Mucosa of descending colon (tissue), 3 donors: ENCODE measurements around the gene AATK. TPM values are rescaled to one million over a fixed set of nuclear protein-coding genes. Genes with fewer than 3 reads are reported as not detected.
A peak's percentile ranks its signal among the peaks of the same experiment; 100 is the strongest.

Source experiments
- ATAC-seq: fragments of 200-7000 bp; cut with Tn5 transposase; one replicate; pipeline ENCODE4 v1.9.1; 2020; ENCODE audit warnings: mild to moderate bottlenecking, moderate library complexity
- DNase-seq, 3 donors: peaks; one replicate each; pipeline ENCODE4 v3.0.0-alpha.2; 2020
- H3K36me3 ChIP-seq: fragments of 200-600 bp; one replicate; pipeline ENCODE4 v1.8.0; 2021; ENCODE audit warnings: low read depth, mild to moderate bottlenecking
- H3K4me1 ChIP-seq: fragments of 200-600 bp; one replicate; pipeline ENCODE4 v1.8.0; 2021; ENCODE audit warnings: low read depth, mild to moderate bottlenecking
- H3K4me3 ChIP-seq: fragments of 200-600 bp; one replicate; pipeline ENCODE4 v1.8.0; 2021; ENCODE audit warnings: mild to moderate bottlenecking
- H3K9me3 ChIP-seq: fragments of 200-600 bp; one replicate; pipeline ENCODE4 v1.8.0; 2021; ENCODE audit warnings: mild to moderate bottlenecking
- intact Hi-C, 2 donors: fragments of 100-400 bp; cut with DNase I in 1 of 2; cut with micrococcal nuclease in 1 of 2; formaldehyde crosslinking; loops; one replicate each; pipeline versions ENCODE4 v1.11.0 to v1.11.1; 2022; cut with DNase I, micrococcal nuclease
- total RNA-seq, 3 donors: library from RNA; stranded (reverse); fragmentation: NEBNext Ultra II Directional in 2 of 3; extraction: Animal tissue kit (Norgen Biotek cat#: 25700) in 2 of 3; gene quantifications; one replicate each; pipeline versions ENCODE4 v1.2.1 to v1.2.4, GENCODE V29; 2021 to 2023
- TF ChIP-seq, protein P1 (sequence below): fragments of 200-600 bp; IDR thresholded peaks from one replicate; pipeline ENCODE4 v1.8.0; 2022; ENCODE audit warnings: antibody characterized with exemption, mild to moderate bottlenecking
- donor health status: DM: no; HTN: no; CAD: no; lungs with moderate emphysema.
- donor health status: DM: no; HTN: no; CAD: no.
- donor health status: DM: no; HTN: yes; CAD: no.

The AATK gene
- total RNA-seq, 3 donors from 2014 or later = 9.9 to 23.8 (median 15.6) TPM

DNA sequence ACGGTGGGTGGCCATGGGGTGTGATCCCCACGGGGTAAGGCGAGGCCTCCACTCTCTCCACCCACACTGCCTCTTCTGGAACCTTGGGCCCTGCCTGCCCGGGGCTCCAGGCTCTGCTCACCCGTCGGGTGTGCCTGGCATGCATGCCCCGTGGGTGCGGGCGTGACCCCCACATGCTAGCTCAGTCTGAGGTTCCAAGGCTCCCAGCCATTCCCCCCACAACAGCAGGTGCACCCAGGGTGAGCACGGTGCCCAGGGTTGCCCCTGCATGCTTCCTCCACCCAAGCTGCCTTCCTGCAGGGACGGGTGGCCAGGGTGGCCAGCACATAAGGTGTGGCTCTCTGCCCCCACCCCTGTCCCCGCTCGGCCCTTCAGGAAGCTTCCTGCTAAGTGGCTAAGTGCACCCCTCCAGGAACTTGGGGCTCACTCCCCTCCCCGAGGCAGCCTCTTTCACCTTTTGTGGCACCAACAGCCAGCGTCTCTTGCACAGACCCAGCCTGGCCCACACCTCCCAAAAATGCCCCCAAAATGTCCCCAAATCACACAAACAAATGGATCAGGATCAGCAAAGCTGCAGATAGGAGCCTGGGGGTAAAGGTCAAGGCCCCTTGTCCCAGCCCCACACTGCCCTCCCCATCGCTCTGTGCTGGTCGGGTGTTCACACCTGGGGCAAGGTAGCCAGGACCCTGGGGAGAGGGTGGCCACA lies 22.2 kb downstream of the AATK start:
- TF ChIP-seq, protein P1, sequence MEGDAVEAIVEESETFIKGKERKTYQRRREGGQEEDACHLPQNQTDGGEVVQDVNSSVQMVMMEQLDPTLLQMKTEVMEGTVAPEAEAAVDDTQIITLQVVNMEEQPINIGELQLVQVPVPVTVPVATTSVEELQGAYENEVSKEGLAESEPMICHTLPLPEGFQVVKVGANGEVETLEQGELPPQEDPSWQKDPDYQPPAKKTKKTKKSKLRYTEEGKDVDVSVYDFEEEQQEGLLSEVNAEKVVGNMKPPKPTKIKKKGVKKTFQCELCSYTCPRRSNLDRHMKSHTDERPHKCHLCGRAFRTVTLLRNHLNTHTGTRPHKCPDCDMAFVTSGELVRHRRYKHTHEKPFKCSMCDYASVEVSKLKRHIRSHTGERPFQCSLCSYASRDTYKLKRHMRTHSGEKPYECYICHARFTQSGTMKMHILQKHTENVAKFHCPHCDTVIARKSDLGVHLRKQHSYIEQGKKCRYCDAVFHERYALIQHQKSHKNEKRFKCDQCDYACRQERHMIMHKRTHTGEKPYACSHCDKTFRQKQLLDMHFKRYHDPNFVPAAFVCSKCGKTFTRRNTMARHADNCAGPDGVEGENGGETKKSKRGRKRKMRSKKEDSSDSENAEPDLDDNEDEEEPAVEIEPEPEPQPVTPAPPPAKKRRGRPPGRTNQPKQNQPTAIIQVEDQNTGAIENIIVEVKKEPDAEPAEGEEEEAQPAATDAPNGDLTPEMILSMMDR = no peak
- Histone ChIP-seq H3K9me3 (no peaks in the 10 kb centered on the region), H3K36me3 (no peaks in the 10 kb centered on the region), H3K4me3 (no peak overlapping the region), H3K4me1 (no peaks in the 10 kb centered on the region)
- no peak for ATAC-seq
- DNase-seq = no peak
- intact Hi-C loops = no loop called here

DNA sequence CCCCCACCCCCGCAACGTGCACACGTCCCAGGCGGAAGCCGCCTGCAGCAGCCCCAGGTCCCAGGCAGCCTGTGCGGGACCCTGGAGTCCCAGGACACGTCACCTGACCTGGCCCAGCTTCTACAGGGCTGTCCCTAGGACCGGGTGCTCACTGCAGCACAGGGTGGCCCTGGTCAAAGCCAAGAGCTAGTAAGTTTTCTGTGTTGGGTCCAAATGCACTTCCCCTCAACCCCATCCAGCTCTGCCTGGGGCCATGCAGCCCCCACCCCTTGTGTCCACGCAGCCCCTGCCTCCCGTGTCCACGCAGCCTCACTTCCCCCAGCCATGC lies 22.9 kb downstream of the AATK start:
- Histone ChIP-seq H3K9me3 (no peaks in the 10 kb centered on the region), H3K36me3 (no peaks in the 10 kb centered on the region), H3K4me3 (no peak overlapping the region), H3K4me1 (no peaks in the 10 kb centered on the region)
- DNase-seq = no peak
- TF ChIP-seq, protein P1 = no peak
- peak; percentile 19 for ATAC-seq
- intact Hi-C loops = no loop called here

DNA sequence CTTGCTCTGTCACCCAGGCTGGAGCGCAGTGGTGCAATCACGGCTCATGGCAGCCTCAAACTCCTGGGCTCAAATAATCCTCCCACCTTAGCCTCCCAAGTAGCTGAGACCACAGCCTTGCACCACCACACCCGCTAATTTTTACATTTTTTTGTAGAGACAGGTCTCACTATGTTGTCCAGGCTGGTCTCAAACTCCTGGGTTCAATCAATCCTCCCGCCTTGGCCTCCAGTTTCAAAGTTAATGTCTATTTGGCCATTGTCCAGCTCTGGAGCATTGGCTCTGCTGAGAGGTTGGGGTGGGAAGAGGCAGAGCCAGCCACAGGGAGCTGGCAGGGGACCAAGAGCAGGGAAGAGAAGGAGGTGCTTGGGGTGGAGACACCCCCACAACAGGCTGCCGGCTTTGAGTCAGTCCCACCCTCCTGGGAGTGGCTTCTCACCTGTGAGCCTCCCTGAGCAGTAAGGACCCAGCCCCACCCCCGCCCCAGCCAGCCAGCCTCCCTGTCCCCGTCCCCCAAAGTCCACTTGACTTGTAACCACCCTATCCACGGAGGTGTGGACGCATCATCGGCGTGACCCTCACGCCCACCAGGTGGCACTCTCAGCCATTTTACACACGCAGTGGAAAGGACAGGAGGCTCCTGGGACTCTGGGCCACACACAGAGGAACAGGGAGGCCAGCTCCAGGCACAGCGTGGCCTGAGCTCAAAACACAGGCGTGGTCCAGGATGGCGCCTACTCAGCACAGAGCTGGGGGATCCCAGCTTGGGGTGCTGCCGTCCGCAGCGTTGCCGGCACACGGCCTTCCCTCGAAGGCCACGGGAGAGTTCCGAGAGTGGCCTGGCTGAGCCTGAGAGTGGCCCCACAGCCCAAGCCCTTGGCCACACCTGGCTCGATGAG lies 23.5 kb downstream of the AATK start:
- no peak overlapping the region for H3K4me3 ChIP-seq
- no peaks in the 10 kb centered on the region for H3K4me1 ChIP-seq
- ATAC-seq (peak; percentile 91), DNase-seq (peak in 2 of 3 donors; percentile 85 to 90)
- intact Hi-C loops = no loop called here
- TF ChIP-seq, protein P1 = peak; percentile 34
- no peaks in the 10 kb centered on the region for H3K9me3 ChIP-seq
- H3K36me3 ChIP-seq = no peaks in the 10 kb centered on the region

DNA sequence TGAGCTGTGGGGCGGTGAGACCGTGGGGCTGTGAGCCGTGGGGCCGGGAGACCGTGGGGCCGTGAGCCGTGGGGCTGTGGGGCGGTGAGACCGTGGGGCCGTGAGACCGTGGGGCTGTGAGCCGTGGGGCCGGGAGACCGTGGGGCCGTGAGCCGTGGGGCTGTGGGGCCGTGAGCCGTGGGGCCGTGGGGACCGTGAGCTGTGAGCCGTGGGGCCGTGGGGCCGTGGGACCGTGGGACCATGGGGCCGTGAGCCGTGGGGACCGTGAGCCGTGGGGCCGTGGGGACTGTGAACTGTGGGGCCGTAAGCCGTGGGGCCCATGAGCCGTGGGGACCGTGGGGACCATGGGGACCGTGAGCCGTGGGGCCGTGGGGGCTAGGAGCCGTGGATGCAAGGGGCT lies 25.3 kb downstream of the AATK start:
- ATAC-seq (no peak), DNase-seq (no peak)
- TF ChIP-seq, protein P1 = no peak
- Histone ChIP-seq H3K4me1 (no peaks in the 10 kb centered on the region), H3K4me3 (no peak overlapping the region), H3K9me3 (no peaks in the 10 kb centered on the region), H3K36me3 (no peaks in the 10 kb centered on the region)
- intact Hi-C loops = no loop called here

DNA sequence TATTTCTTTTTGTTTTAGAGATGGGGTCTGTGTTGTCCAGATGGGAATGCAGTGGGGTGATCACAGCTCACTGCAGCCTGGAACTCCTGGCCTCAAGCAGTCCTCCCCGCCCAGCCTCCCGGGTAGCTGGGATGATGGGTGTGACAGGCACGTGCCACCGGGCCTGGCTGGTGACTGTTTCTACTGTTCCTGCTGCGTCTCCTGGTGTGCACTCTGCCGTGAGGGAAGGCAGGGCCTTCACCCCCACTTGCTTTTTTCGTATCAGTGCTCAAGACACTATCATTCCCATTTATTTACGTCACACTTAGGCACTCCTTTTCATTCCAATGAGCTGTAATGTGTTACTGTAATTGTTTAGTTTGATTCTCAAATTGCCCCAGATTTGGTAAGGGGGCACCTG lies 26.0 kb downstream of the AATK start:
- DNase-seq (no peak), ATAC-seq (no peak)
- Histone ChIP-seq H3K36me3 (no peaks in the 10 kb centered on the region), H3K9me3 (no peaks in the 10 kb centered on the region), H3K4me1 (no peaks in the 10 kb centered on the region), H3K4me3 (no peak overlapping the region)
- TF ChIP-seq, protein P1 = no peak
- intact Hi-C loops = no loop called here
